NCI-H748 treated with DMSO at 0.1 percent for 48 hours (cell line): ENCODE data around the gene MANSC4.
A peak's percentile ranks its signal among the peaks of the same experiment; 100 is the strongest.
"Not testable (repeated sequence)": the region's sequence is repeated elsewhere in the genome, so short reads cannot be mapped to it uniquely, and the experiment has no call there.

Source experiments
- DNase-seq: peaks from one replicate; lab custom pipeline; 2025; lab: John Stamatoyannopoulos, UW

MANSC4 gene

DNA sequence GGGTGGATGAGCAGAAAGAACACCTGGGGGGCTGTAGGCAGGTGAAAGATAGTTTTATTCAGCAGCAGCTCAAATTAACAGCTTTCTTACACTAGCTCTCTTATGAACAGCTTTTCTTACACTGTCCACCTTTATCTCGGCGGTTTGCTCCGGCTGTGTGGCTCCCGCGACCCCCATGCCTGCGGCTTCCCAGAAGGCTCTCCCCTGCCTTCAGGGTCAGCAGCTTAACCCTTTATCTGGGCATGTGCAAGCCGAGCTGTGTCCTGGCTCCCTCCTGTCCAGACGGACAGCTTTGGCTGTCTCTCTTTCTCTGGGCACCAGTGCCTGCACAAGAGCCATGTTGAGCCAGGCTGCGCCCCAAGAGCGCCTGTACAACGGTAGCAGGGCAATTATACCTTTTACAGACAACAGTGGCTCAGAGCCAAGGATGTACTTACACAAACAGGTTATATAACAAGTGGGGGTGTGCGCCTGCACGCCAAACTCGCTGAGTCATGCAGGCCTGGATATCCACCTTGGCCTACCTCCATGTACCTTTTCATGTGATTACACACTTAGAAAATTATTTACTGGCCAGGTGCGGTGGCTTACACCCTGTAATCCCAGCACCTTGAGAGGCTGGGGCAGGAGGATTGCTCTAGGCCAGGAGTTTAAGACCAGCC lies 28.5 kb downstream of the MANSC4 start:
- DNase-seq = no peak

DNA sequence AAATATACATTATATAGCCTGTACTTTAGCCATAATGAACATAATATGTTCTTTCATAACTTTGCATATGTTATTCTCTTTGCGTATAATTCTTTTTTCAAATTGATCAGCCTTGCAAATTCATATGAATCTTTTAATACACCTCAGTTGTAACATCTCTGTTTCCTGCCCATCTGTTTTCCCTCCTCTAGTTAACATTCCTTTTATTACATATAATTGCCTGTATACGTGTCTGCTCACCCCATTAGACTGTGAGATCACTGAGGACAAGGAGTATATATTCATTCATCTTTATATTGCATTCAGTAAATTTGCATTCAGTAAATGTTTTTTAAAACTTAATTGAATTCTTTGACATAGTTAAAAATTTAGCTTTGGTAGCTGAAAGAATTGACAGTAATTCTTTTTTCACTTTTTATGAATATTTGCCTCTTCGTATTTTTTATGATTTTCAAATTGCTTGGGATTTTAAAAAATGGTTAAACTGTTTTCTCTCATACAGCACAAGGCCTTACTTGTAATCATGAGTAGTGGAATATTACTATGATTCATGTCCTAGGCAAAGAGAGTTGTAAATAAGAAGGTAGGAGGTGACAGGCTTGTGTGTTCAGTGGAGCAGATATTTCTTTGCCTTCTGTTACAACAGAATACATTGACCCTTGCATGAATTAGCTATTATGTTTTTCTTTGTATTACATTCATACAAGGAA lies 32.8 kb downstream of the MANSC4 start:
- DNase-seq = no peak

GRCh38 chr12:27745734-27746133 lies 34.3 kb downstream of the MANSC4 start:
- DNase-seq = not testable (repeated sequence)

DNA sequence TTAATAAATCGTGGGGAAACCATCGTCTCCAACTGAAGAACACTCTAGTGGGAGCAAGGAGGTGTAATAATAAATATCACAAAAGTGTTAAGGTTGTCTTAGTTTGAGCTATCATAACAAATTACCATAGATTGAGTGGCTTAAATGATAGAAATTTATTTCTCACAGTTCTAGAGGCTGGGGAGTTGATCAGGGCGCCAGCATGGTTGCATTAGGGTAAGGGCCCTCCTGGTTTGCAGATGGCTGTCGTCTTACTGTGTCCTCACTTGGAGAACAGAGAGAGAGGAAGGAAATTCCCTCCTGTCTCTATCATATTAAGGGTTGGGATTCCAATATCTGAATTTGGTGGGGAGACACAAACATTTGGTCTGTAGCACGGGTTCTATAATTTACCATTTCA lies 36.4 kb downstream of the MANSC4 start:
- DNase-seq = no peak

- not testable (repeated sequence) for DNase-seq
Observed at GRCh38 chr12:27734321-27734720, 45.7 kb downstream of the MANSC4 start.

- no peak for DNase-seq
Observed at GRCh38 chr12:27733791-27734190, 46.2 kb downstream of the MANSC4 start.

- DNase-seq = peak; percentile 0
Observed at GRCh38 chr12:27733052-27733656, 46.9 kb downstream of the MANSC4 start.

DNA sequence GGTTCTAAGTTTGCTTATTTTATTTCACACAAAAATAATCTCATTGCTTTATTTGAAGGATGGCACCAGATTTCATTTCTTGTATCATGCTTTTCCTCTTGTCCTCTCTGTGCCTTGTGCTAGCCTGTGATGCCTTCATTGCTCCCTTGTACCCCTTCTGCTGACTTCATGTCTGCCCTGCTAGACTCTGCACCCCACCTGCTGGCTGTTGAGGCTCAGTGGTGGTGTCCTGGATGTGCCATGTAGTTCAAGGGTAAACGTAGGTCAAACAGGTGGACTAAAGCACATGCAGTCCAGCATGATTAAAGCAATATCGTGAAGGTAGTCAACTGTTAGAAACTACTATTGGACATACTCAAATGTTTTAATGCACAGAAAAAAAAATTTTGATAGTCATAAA lies 47.8 kb downstream of the MANSC4 start:
- DNase-seq = no peak

- DNase-seq = no peak
Observed at GRCh38 chr12:27730097-27730588, 49.9 kb downstream of the MANSC4 start.

GRCh38 chr12:27723212-27723611 lies 56.8 kb downstream of the MANSC4 start:
- no peak for DNase-seq
